Calu3 (cell line): Measurements from ENCODE around the gene FGF19. TPM values are rescaled to one million over a fixed set of nuclear protein-coding genes. Genes with fewer than 3 reads are reported as not detected.

Experiments used
- BruUV-seq: library from RNA; stranded (reverse); fragments of 400-500 nt; replicated peaks from 2 replicates; lab custom pipeline; 2021; lab: Mats Ljungman, UMichigan
- CTCF ChIA-PET: fragments of 300-600 bp; sonication (Branson Sonifier 250); formaldehyde crosslinking; loops from one replicate; lab custom pipeline; 2022; ENCODE audit warnings: antibody characterized with exemption; lab: Charles Lee
- DNase-seq: peaks from one replicate; pipeline ENCODE4 v3.0.0; 2022
- H3K27ac Mint-ChIP-seq: one replicate; pipeline ENCODE4 v1.8.0; 2022; ENCODE audit warnings: mixed read lengths; ENCODE audit not compliant: unreplicated experiment
- H3K27me3 Mint-ChIP-seq: one replicate; pipeline ENCODE4 v1.8.0; 2022; ENCODE audit warnings: mixed read lengths; ENCODE audit not compliant: unreplicated experiment
- H3K36me3 Mint-ChIP-seq: one replicate; pipeline ENCODE4 v1.8.0; 2022; ENCODE audit warnings: mild to moderate bottlenecking, moderate library complexity, mixed read lengths; ENCODE audit not compliant: insufficient read depth, unreplicated experiment
- H3K4me1 Mint-ChIP-seq: one replicate; pipeline ENCODE4 v1.8.0; 2022; ENCODE audit warnings: mild to moderate bottlenecking, low read depth, mixed read lengths; ENCODE audit not compliant: unreplicated experiment
- H3K4me3 Mint-ChIP-seq: one replicate; pipeline ENCODE4 v1.8.0; 2022; ENCODE audit warnings: mild to moderate bottlenecking, low read depth, moderate library complexity, mixed read lengths; ENCODE audit not compliant: unreplicated experiment
- H3K9me3 Mint-ChIP-seq: one replicate; pipeline ENCODE4 v1.8.0; 2022; ENCODE audit warnings: low read depth, mixed read lengths; ENCODE audit not compliant: unreplicated experiment
- CTCF ChIP-seq: fragments of 200-600 bp; IDR thresholded peaks from one replicate; pipeline ENCODE4 v1.8.0; 2022; ENCODE audit warnings: antibody characterized with exemption; ENCODE audit not compliant: unreplicated experiment
- intact Hi-C: fragments of 100-400 bp; cut with micrococcal nuclease; formaldehyde crosslinking; loops from one replicate; pipeline ENCODE4 v1.10.0; 2022; ENCODE audit not compliant: unreplicated experiment
- total RNA-seq: library from RNA; stranded (reverse); gene quantifications from 2 replicates; pipeline ENCODE4 v1.2.3, GENCODE V29; 2022

FGF19 gene
- total RNA-seq, 1 experiment from 2014 or later: 1.4 TPM

- Mint-ChIP-seq H3K9me3 (no peaks in the 10 kb centered on the region), H3K4me1 (no peaks in the 10 kb centered on the region), H3K27ac (no peak overlapping the region), H3K4me3 (no peak overlapping the region), H3K27me3 (peaks cover 56% of the 10 kb centered on the region), H3K36me3 (no peaks in the 10 kb centered on the region)
- no peak for DNase-seq
- CTCF ChIA-PET: interaction anchor here (0.6 to 0.9 kb wide), 3 partner anchors 185 to 1465 kb away, joined by 3 to 4 read pairs (median 3); no protein-coding TSS in a partner anchor
- intact Hi-C loops: no loop called here
- no peak for TF ChIP-seq CTCF
- BruUV-seq: no TSS peak
These were observed 12.3 kb upstream of the FGF19 start for GRCh38 chr11:69716099-69716498.

GRCh38 chr11:69715446-69715845, 11.6 kb upstream of the FGF19 start:
- BruUV-seq: no TSS peak
- Mint-ChIP-seq H3K4me1 (no peaks in the 10 kb centered on the region), H3K27ac (no peak overlapping the region), H3K36me3 (no peaks in the 10 kb centered on the region), H3K4me3 (no peak overlapping the region), H3K9me3 (no peaks in the 10 kb centered on the region), H3K27me3 (peaks cover 56% of the 10 kb centered on the region)
- CTCF ChIA-PET: interaction anchor here (0.9 kb wide), 1 partner anchor 194 kb away, joined by 3 read pairs; no protein-coding TSS in a partner anchor
- intact Hi-C loops: no loop called here
- no peak for TF ChIP-seq CTCF
- DNase-seq: no peak

GRCh38 chr11:69711822-69712801, 8.3 kb upstream of the FGF19 start:
- DNase-seq: no peak
- TF ChIP-seq CTCF: no peak
- intact Hi-C loops: no loop called here
- BruUV-seq: no TSS peak
- no peaks in the 10 kb centered on the region for H3K9me3 Mint-ChIP-seq
- H3K4me1 Mint-ChIP-seq: no peaks in the 10 kb centered on the region
- no peak overlapping the region for H3K4me3 Mint-ChIP-seq
- CTCF ChIA-PET: no interaction called here
- no peak overlapping the region for H3K27ac Mint-ChIP-seq
- H3K36me3 Mint-ChIP-seq: no peaks in the 10 kb centered on the region
- H3K27me3 Mint-ChIP-seq: peaks cover 36% of the 10 kb centered on the region

GRCh38 chr11:69708736-69709401, 5.0 kb upstream of the FGF19 start:
- H3K4me3 Mint-ChIP-seq: no peak overlapping the region
- CTCF ChIA-PET: interaction anchor here (0.6 kb wide), 1 partner anchor 25 kb away, joined by 6 read pairs; no protein-coding TSS in a partner anchor
- no peak for TF ChIP-seq CTCF
- no peak for DNase-seq
- intact Hi-C loops: no loop called here
- peaks cover 31% of the 10 kb centered on the region for H3K27me3 Mint-ChIP-seq
- H3K4me1 Mint-ChIP-seq: no peaks in the 10 kb centered on the region
- no peak overlapping the region for H3K27ac Mint-ChIP-seq
- BruUV-seq: no TSS peak
- H3K36me3 Mint-ChIP-seq: no peaks in the 10 kb centered on the region
- H3K9me3 Mint-ChIP-seq: no peaks in the 10 kb centered on the region
